ENCODE data around the gene CLEC12A. TPM values are rescaled to one million over a fixed set of nuclear protein-coding genes. Genes with fewer than 3 reads are reported as not detected.

CLEC12A gene
- total RNA-seq (1 to 10 TPM; 2.3 to 3.4 TPM), polyA plus RNA-seq (1 to 10 TPM; 3.0 to 4.7 TPM)

DNA sequence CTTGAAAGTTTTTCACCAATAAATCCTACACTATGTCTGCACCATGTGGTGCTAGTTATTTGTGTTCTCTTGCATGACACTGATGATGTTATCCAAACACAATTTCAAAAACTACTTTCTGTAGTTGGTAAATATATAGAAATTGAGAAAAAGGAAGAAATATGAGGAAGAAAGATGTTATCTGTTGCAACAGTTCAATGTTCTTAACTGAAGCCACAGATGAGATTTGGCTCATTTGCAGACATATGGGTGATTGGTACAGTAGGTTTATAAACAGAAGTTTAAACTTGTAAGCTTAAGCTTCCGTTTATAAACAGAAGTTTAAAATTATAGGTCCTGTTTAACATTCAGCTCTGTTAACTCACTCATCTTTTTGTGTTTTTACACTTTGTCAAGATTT is at the start of gene CLEC12A:
TSS of gene CLEC12A (plus strand) at position 229 of the 400 bp plus-strand sequence. CDS start 188 bp downstream, outside the sequence.
- Histone ChIP-seq H3K27me3 (ENCODE audit: control insufficient read depth in 4 of 4, insufficient read depth in 4 of 4, low read length in 3 of 4) (peaks cover 0 to 4% (median 0%) of the 10 kb centered on the region in 4 donors), H3K9ac (ENCODE audit: low read depth in 1 of 2, low read length in 2 of 2) (no peak within 1 kb of the TSS), H3K9me3 (ENCODE audit: control insufficient read depth in 4 of 4, low read length in 3 of 4) (no peaks in the 10 kb centered on the region), H3K36me3 (ENCODE audit: control insufficient read depth in 4 of 4, insufficient read depth in 3 of 4, low read depth in 1 of 4, low read length in 3 of 4) (no peaks in the 10 kb centered on the region), H3K27ac (ENCODE audit: low read depth in 1 of 2, low read length in 2 of 2) (no peak within 1 kb of the TSS), H3K4me3 (ENCODE audit: low read depth in 1 of 3, low read length in 3 of 3) (no peak within 1 kb of the TSS), H3K4me1 (ENCODE audit: control insufficient read depth in 4 of 4, insufficient read depth in 4 of 4, low read length in 3 of 4) (no peaks in the 10 kb centered on the region)
- 77% methylated on average over 1 of the region's 1 CpG for WGBS
- no peak for DNase-seq (ENCODE audit: low spot score)
- TF ChIP-seq TAF1 (conservative IDR thresholded peaks at IDR 0.05) (no peak), JUND (IDR thresholded peaks at IDR 0.05) (no peak), SP1 (IDR thresholded peaks at IDR 0.05) (no peak), HNF4G (IDR thresholded peaks at IDR 0.05) (no peak)
- TF ChIP-seq, protein P1, sequence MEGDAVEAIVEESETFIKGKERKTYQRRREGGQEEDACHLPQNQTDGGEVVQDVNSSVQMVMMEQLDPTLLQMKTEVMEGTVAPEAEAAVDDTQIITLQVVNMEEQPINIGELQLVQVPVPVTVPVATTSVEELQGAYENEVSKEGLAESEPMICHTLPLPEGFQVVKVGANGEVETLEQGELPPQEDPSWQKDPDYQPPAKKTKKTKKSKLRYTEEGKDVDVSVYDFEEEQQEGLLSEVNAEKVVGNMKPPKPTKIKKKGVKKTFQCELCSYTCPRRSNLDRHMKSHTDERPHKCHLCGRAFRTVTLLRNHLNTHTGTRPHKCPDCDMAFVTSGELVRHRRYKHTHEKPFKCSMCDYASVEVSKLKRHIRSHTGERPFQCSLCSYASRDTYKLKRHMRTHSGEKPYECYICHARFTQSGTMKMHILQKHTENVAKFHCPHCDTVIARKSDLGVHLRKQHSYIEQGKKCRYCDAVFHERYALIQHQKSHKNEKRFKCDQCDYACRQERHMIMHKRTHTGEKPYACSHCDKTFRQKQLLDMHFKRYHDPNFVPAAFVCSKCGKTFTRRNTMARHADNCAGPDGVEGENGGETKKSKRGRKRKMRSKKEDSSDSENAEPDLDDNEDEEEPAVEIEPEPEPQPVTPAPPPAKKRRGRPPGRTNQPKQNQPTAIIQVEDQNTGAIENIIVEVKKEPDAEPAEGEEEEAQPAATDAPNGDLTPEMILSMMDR (IDR thresholded peaks at IDR 0.05; ENCODE audit: low read depth, low read length, missing input control) = no peak

DNA sequence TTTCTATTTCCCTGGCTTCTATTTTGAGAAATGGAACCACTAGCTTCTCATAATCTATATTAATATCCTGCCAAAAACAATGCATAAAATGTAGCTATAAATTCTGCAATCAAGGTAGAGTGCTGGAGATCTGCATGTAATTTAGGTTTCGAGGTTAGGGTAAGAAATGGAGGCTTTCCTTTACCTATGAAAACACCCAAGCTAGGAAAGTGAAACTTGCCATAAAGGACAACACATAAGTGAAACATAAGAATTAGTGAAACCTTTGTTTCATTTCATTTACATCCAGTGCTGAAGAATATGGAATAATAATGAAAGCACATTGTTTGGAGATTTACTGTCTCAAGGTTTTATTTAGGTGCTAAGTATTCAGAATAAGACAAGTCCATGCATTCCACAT is 48.8 kb upstream of the CLEC12A start:
- no peaks in the 10 kb centered on the region for H3K9me3 ChIP-seq (ENCODE audit: control insufficient read depth in 4 of 4, low read length in 3 of 4)
- no peak overlapping the region for H3K27ac ChIP-seq (ENCODE audit: low read depth in 1 of 2, low read length in 2 of 2)
- WGBS = 94% methylated on average over 1 of the region's 1 CpG
- TF ChIP-seq GABPA (IDR thresholded peaks at IDR 0.05 in 1 of 2, conservative IDR thresholded peaks at IDR 0.05 in 1 of 2) (no peak), FOXA2 (IDR thresholded peaks at IDR 0.05) (no peak), HNF4G (IDR thresholded peaks at IDR 0.05) (no peak), SP1 (IDR thresholded peaks at IDR 0.05) (no peak), TAF1 (conservative IDR thresholded peaks at IDR 0.05) (no peak), NR2F2 (IDR thresholded peaks at IDR 0.05) (no peak), HNF4A (conservative IDR thresholded peaks at IDR 0.05) (no peak)
- TF ChIP-seq, protein P2, sequence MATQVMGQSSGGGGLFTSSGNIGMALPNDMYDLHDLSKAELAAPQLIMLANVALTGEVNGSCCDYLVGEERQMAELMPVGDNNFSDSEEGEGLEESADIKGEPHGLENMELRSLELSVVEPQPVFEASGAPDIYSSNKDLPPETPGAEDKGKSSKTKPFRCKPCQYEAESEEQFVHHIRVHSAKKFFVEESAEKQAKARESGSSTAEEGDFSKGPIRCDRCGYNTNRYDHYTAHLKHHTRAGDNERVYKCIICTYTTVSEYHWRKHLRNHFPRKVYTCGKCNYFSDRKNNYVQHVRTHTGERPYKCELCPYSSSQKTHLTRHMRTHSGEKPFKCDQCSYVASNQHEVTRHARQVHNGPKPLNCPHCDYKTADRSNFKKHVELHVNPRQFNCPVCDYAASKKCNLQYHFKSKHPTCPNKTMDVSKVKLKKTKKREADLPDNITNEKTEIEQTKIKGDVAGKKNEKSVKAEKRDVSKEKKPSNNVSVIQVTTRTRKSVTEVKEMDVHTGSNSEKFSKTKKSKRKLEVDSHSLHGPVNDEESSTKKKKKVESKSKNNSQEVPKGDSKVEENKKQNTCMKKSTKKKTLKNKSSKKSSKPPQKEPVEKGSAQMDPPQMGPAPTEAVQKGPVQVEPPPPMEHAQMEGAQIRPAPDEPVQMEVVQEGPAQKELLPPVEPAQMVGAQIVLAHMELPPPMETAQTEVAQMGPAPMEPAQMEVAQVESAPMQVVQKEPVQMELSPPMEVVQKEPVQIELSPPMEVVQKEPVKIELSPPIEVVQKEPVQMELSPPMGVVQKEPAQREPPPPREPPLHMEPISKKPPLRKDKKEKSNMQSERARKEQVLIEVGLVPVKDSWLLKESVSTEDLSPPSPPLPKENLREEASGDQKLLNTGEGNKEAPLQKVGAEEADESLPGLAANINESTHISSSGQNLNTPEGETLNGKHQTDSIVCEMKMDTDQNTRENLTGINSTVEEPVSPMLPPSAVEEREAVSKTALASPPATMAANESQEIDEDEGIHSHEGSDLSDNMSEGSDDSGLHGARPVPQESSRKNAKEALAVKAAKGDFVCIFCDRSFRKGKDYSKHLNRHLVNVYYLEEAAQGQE (IDR thresholded peaks at IDR 0.05) = no peak
- TF ChIP-seq, protein P3, sequence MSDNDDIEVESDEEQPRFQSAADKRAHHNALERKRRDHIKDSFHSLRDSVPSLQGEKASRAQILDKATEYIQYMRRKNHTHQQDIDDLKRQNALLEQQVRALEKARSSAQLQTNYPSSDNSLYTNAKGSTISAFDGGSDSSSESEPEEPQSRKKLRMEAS (IDR thresholded peaks at IDR 0.05) = no peak
- TF ChIP-seq, protein P4, sequence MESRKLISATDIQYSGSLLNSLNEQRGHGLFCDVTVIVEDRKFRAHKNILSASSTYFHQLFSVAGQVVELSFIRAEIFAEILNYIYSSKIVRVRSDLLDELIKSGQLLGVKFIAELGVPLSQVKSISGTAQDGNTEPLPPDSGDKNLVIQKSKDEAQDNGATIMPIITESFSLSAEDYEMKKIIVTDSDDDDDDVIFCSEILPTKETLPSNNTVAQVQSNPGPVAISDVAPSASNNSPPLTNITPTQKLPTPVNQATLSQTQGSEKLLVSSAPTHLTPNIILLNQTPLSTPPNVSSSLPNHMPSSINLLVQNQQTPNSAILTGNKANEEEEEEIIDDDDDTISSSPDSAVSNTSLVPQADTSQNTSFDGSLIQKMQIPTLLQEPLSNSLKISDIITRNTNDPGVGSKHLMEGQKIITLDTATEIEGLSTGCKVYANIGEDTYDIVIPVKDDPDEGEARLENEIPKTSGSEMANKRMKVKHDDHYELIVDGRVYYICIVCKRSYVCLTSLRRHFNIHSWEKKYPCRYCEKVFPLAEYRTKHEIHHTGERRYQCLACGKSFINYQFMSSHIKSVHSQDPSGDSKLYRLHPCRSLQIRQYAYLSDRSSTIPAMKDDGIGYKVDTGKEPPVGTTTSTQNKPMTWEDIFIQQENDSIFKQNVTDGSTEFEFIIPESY (IDR thresholded peaks at IDR 0.05) = no peak
- TF ChIP-seq, protein P1 (IDR thresholded peaks at IDR 0.05; ENCODE audit: low read depth, low read length, missing input control) = no peak
- no peak for DNase-seq (ENCODE audit: low spot score)
- peaks cover 0 to 2% (median 0%) of the 10 kb centered on the region in 4 donors for H3K4me1 ChIP-seq (ENCODE audit: control insufficient read depth in 4 of 4, insufficient read depth in 4 of 4, low read length in 3 of 4)
- no peak overlapping the region for H3K9ac ChIP-seq (ENCODE audit: low read depth in 1 of 2, low read length in 2 of 2)
- H3K4me3 ChIP-seq (ENCODE audit: low read depth in 1 of 3, low read length in 3 of 3) = no peak overlapping the region
- no peaks in the 10 kb centered on the region for H3K27me3 ChIP-seq (ENCODE audit: control insufficient read depth in 4 of 4, insufficient read depth in 4 of 4, low read length in 3 of 4)
- H3K36me3 ChIP-seq (ENCODE audit: control insufficient read depth in 4 of 4, insufficient read depth in 3 of 4, low read depth in 1 of 4, low read length in 3 of 4) = no peaks in the 10 kb centered on the region

All from liver (tissue), 9 donors.